Peyer's patch (tissue), 4 donors: ENCODE measurements around the gene FLT3.

ENCODE experiments used
- POLR2A ChIP-seq, 2 donors: fragments of 450-650 bp; IDR thresholded peaks; one replicate each; pipeline ENCODE4 v1.5.1; 2017; ENCODE audit warnings: antibody characterized with exemption in 2 of 2, mild to moderate bottlenecking in 2 of 2, moderate library complexity in 2 of 2
- TF ChIP-seq, protein P1 (sequence below), 6 experiments: fragments of 450-650 bp in 4 of 6; fragments of 200-600 bp in 2 of 6; sonication (generic) in 1 of 6; IDR thresholded peaks; one replicate each; pipeline ENCODE4 v1.5.1; 2017 to 2019; ENCODE audit warnings: antibody characterized with exemption in 6 of 6, mild to moderate bottlenecking in 3 of 6, moderate library complexity in 1 of 6

DNA sequence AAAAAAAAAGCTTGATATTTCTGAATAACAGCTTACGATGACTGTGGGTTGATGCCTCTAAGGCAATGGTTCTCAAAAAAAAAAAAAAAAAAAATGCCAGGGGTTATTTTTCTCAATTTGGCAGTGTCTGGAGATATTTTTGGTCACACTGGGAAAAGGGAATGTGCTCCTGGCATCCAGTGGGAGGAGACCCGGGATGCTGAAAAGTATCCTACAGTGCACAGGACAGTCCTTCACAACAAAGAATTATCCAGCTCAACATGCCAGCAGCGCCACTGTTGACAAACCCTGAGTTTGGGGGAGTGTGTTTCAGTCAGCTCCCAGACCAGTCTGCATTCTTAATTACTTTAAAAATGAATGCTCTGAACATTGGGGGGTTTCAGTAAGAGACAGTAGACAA is 54.5 kb downstream of the FLT3 start:
- TF ChIP-seq, protein P1, sequence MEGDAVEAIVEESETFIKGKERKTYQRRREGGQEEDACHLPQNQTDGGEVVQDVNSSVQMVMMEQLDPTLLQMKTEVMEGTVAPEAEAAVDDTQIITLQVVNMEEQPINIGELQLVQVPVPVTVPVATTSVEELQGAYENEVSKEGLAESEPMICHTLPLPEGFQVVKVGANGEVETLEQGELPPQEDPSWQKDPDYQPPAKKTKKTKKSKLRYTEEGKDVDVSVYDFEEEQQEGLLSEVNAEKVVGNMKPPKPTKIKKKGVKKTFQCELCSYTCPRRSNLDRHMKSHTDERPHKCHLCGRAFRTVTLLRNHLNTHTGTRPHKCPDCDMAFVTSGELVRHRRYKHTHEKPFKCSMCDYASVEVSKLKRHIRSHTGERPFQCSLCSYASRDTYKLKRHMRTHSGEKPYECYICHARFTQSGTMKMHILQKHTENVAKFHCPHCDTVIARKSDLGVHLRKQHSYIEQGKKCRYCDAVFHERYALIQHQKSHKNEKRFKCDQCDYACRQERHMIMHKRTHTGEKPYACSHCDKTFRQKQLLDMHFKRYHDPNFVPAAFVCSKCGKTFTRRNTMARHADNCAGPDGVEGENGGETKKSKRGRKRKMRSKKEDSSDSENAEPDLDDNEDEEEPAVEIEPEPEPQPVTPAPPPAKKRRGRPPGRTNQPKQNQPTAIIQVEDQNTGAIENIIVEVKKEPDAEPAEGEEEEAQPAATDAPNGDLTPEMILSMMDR (IDR thresholded peaks at IDR 0.05) = no peak
- TF ChIP-seq POLR2A (IDR thresholded peaks at IDR 0.05) = no peak
